Activated gamma-delta T cell (primary cell): ENCODE results near the gene PECR.
"Not testable (repeated sequence)": the region's sequence is repeated elsewhere in the genome, so short reads cannot be mapped to it uniquely, and the experiment has no call there.

ENCODE experiments used
- DNase-seq: peaks from one replicate; lab custom pipeline; 2025; lab: John Stamatoyannopoulos, UW

Gene PECR

GRCh38 chr2:216029416-216030129 is 52.0 kb downstream of the PECR start:
- DNase-seq, result no peak

GRCh38 chr2:216024779-216025336 is 56.8 kb downstream of the PECR start:
- no peak for DNase-seq

GRCh38 chr2:216023055-216023648 is 58.5 kb downstream of the PECR start:
- no peak for DNase-seq

- DNase-seq, result no peak
Observed at GRCh38 chr2:216021768-216022565, 59.6 kb downstream of the PECR start.

- no peak for DNase-seq
Observed at GRCh38 chr2:216018709-216019108, 62.9 kb downstream of the PECR start.

GRCh38 chr2:216017365-216017764 is 64.2 kb downstream of the PECR start:
- DNase-seq, result no peak

GRCh38 chr2:216016581-216016980 is 65.0 kb downstream of the PECR start:
- DNase-seq, result no peak

GRCh38 chr2:216015722-216016464 is 65.7 kb downstream of the PECR start:
- no peak for DNase-seq

GRCh38 chr2:216014986-216015385 is 66.6 kb downstream of the PECR start:
- DNase-seq, result no peak

GRCh38 chr2:216014006-216014405 is 67.6 kb downstream of the PECR start:
- no peak for DNase-seq

- peak; percentile 60 for DNase-seq
Observed at GRCh38 chr2:216013080-216013909, 68.3 kb downstream of the PECR start, which contains the start of gene MREG. Gene MREG (minus strand): TSS chr2:216013551. CDS start chr2:216013327, 224 bp downstream.

- DNase-seq, result no peak
Observed at GRCh38 chr2:216012830-216013079, 68.9 kb downstream of the PECR start.

- no peak for DNase-seq
Observed at GRCh38 chr2:216012133-216012829, 69.3 kb downstream of the PECR start.

GRCh38 chr2:216009215-216009614 is 72.4 kb downstream of the PECR start:
- DNase-seq, result not testable (repeated sequence)

GRCh38 chr2:216008387-216008786 is 73.2 kb downstream of the PECR start:
- DNase-seq, result no peak

- DNase-seq, result no peak
Observed at GRCh38 chr2:216006164-216006663, 75.4 kb downstream of the PECR start.

- no peak for DNase-seq
Observed at GRCh38 chr2:216004697-216005283, 76.8 kb downstream of the PECR start.

- no peak for DNase-seq
Observed at GRCh38 chr2:216003876-216004696, 77.5 kb downstream of the PECR start.

- no peak for DNase-seq
Observed at GRCh38 chr2:216002693-216003092, 78.9 kb downstream of the PECR start.
